Cardiac muscle cell (in vitro differentiated cells and primary cell): Measurements from ENCODE around the gene FCHSD1. TPM values are rescaled to one million over a fixed set of nuclear protein-coding genes. Genes with fewer than 3 reads are reported as not detected.
A peak's percentile ranks its signal among the peaks of the same experiment; 100 is the strongest.

ENCODE experiments used
- DNase-seq, 2 donors: peaks; one replicate each; pipeline versions ENCODE4 v3.0.0 to v3.0.0-alpha.2; 2010 to 2017; ENCODE audit warnings: low read depth in 1 of 2, low spot score in 1 of 2
- H3K27ac ChIP-seq: fragments of 200-600 bp; sonication (generic); 2 replicates; pipeline ENCODE4 v1.5.1; 2016
- H3K27me3 ChIP-seq: fragments of 200-600 bp; sonication (generic); 2 replicates; pipeline ENCODE4 v1.6.0; 2016; ENCODE audit warnings: control low read depth
- H3K36me3 ChIP-seq: fragments of 200-600 bp; sonication (generic); 2 replicates; pipeline ENCODE4 v1.5.1; 2016; ENCODE audit warnings: control low read depth
- H3K4me1 ChIP-seq: fragments of 200-600 bp; sonication (generic); 2 replicates; pipeline ENCODE4 v1.8.1; 2017; ENCODE audit warnings: low read depth, mild to moderate bottlenecking, mixed run types
- H3K4me3 ChIP-seq: fragments of 200-600 bp; sonication (generic); 2 replicates; pipeline ENCODE4 v1.5.1; 2016; ENCODE audit warnings: mild to moderate bottlenecking
- H3K9me3 ChIP-seq: fragments of 200-600 bp; sonication (generic); 2 replicates; pipeline ENCODE4 v1.5.1; 2017; ENCODE audit warnings: low read depth, mild to moderate bottlenecking, control low read depth
- polyA plus RNA-seq: library from polyadenylated mRNA; unstranded; fragments of >200 nt; fragmentation: Nextera tagmentation; extraction: Ambion mirVana; gene quantifications from 2 replicates; pipeline ENCODE4 v1.2.1, GENCODE V29; 2016
- total RNA-seq: library from RNA; depleted of rRNA; stranded (reverse); fragments of >200 nt; gene quantifications from 2 replicates; pipeline ENCODE4 v1.2.3, GENCODE V29; 2016
- TF ChIP-seq, protein P1 (sequence below): IDR thresholded peaks from 2 replicates; pipeline ENCODE4 v1.5.1; 2012; ENCODE audit warnings: low read depth, mild to moderate bottlenecking, low read length

Gene FCHSD1
- total and polyA plus RNA-seq, 2 experiments from 2014 or later = 7.8 to 24.9 TPM

GRCh38 chr5:141630570-141631140 is 20.6 kb downstream of the FCHSD1 start:
- TF ChIP-seq, protein P1, sequence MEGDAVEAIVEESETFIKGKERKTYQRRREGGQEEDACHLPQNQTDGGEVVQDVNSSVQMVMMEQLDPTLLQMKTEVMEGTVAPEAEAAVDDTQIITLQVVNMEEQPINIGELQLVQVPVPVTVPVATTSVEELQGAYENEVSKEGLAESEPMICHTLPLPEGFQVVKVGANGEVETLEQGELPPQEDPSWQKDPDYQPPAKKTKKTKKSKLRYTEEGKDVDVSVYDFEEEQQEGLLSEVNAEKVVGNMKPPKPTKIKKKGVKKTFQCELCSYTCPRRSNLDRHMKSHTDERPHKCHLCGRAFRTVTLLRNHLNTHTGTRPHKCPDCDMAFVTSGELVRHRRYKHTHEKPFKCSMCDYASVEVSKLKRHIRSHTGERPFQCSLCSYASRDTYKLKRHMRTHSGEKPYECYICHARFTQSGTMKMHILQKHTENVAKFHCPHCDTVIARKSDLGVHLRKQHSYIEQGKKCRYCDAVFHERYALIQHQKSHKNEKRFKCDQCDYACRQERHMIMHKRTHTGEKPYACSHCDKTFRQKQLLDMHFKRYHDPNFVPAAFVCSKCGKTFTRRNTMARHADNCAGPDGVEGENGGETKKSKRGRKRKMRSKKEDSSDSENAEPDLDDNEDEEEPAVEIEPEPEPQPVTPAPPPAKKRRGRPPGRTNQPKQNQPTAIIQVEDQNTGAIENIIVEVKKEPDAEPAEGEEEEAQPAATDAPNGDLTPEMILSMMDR = no peak
- Histone ChIP-seq H3K27ac (no peak overlapping the region), H3K27me3 (no peaks in the 10 kb centered on the region), H3K4me1 (no peaks in the 10 kb centered on the region), H3K9me3 (no peaks in the 10 kb centered on the region), H3K36me3 (peaks cover 23% of the 10 kb centered on the region), H3K4me3 (no peak overlapping the region)
- no peak for DNase-seq

- Histone ChIP-seq H3K27me3 (no peaks in the 10 kb centered on the region), H3K4me3 (no peak overlapping the region), H3K4me1 (no peaks in the 10 kb centered on the region), H3K9me3 (no peaks in the 10 kb centered on the region), H3K36me3 (peaks cover 37% of the 10 kb centered on the region), H3K27ac (no peak overlapping the region)
- DNase-seq = no peak
- TF ChIP-seq, protein P1 = no peak
Measured at GRCh38 chr5:141628175-141628788, 22.9 kb downstream of the FCHSD1 start.

- Histone ChIP-seq H3K4me3 (no peak overlapping the region), H3K9me3 (no peaks in the 10 kb centered on the region), H3K36me3 (peaks cover 42% of the 10 kb centered on the region), H3K27me3 (no peaks in the 10 kb centered on the region), H3K4me1 (no peaks in the 10 kb centered on the region), H3K27ac (no peak overlapping the region)
- TF ChIP-seq, protein P1 = no peak
- DNase-seq = no peak
Measured at GRCh38 chr5:141623611-141624010, 27.6 kb downstream of the FCHSD1 start.

DNA sequence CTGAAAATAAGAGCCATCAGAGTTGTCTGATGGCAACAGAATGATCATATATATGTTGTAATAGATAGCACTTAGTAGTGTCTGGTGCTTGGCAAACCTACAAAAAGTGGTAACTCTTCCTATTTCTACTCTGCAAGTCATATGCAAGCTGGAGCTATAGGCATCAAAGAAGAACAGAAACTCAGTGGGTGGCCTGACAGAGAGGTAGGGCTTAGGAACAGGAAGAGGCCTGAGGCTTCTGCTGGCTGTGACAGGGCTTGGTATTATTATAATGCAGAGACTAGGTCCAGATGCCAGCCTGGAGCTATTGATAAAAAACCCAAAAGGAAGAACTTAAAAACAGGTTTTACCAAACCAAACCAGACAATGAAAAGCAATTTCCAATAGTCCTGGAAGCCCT is 28.0 kb downstream of the FCHSD1 start:
- TF ChIP-seq, protein P1 = no peak
- no peaks in the 10 kb centered on the region for H3K4me1 ChIP-seq
- no peak overlapping the region for H3K4me3 ChIP-seq
- no peak for DNase-seq
- no peaks in the 10 kb centered on the region for H3K27me3 ChIP-seq
- H3K36me3 ChIP-seq = peaks cover 38% of the 10 kb centered on the region
- no peaks in the 10 kb centered on the region for H3K9me3 ChIP-seq
- no peak overlapping the region for H3K27ac ChIP-seq

DNA sequence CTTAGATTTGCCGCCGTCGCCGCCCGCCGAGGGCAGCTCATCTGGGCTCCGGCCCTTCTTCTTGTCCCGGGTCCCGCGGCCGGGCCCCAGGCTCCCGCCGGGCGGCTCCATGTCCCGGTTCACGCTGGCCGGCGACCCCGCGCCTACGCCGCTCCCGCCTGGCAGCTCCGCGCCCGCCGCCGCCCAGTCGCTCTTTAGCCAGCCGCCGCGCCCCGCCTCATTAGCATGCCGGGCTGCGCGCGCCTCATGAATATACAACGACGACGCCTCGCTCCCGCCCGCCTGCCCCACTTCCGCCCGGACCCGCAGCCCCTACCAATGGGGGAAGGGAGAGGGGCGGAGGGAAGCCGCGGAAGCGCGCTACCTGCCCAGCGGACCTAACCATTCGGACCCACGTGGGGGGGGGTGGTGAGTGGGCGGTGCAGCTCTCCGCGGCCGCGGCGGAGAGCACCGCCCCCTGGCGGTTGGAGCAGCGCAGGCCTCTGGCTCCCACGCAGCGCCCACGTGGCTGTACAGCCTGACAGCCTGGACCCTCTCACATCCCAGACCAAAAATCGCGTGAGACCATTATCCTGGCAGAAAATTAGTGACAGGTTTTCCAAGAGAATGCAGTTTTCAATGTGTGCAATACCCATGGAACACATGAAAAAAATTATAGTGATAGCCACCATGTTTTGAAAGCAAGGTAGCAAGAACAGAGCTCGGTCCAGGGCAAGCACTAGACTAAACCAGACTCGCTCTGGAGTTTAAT is 32.2 kb downstream of the FCHSD1 start, which contains the start of gene DIAPH1:
TSS of gene DIAPH1 (minus strand) at position 197 of the 751 bp plus-strand sequence. CDS start at position 111, 86 bp downstream.
- peak; percentile 99 for DNase-seq
- Histone ChIP-seq H3K36me3 (peaks cover 11% of the 10 kb centered on the region), H3K27me3 (no peaks in the 10 kb centered on the region), H3K4me3 (peak within 1 kb of the TSS; percentile 75), H3K9me3 (no peaks in the 10 kb centered on the region), H3K27ac (peak within 1 kb of the TSS; percentile 85), H3K4me1 (peaks cover 12% of the 10 kb centered on the region)
- TF ChIP-seq, protein P1 = peak; percentile 98
